H1 (cell line): ENCODE results near the gene GRID1. TPM values are rescaled to one million over a fixed set of nuclear protein-coding genes. Genes with fewer than 3 reads are reported as not detected.

ENCODE experiments used
- CEBPB ChIP-seq: IDR thresholded peaks from 2 replicates; pipeline ENCODE4 v1.6.1; 2012; ENCODE audit warnings: low read depth, low read length
- CHD7 ChIP-seq: fragments of 300-600 bp; sonication (generic); IDR thresholded peaks from 2 replicates; pipeline ENCODE4 v1.7.1; 2012; ENCODE audit warnings: low read length, moderate library complexity, mild to moderate bottlenecking, inconsistent platforms; ENCODE audit not compliant: insufficient replicate concordance
- JUN ChIP-seq: IDR thresholded peaks from 2 replicates; pipeline ENCODE4 v1.6.1; 2011; ENCODE audit warnings: low read depth, mild to moderate bottlenecking, improper control_type of control experiment, low read length
- NANOG ChIP-seq: IDR thresholded peaks from 2 replicates; pipeline ENCODE4 v1.6.1; 2011; ENCODE audit warnings: low read length, low read depth, mild to moderate bottlenecking, inconsistent platforms; ENCODE audit not compliant: insufficient read depth, poor library complexity, severe bottlenecking
- NRF1 ChIP-seq: IDR thresholded peaks from 2 replicates; pipeline ENCODE4 v1.6.1; 2011; ENCODE audit warnings: mild to moderate bottlenecking, low read depth, low read length, improper control_type of control experiment
- TAF1 ChIP-seq: IDR thresholded peaks from 2 replicates; pipeline ENCODE4 v1.6.1; 2011; ENCODE audit warnings: mild to moderate bottlenecking, low read depth, low read length
- TEAD4 ChIP-seq: IDR thresholded peaks from 2 replicates; pipeline ENCODE4 v1.6.1; 2012; ENCODE audit warnings: low read depth, low read length, inconsistent platforms, mixed read lengths
- polyA plus RNA-seq, 7 experiments: library from polyadenylated mRNA; depleted of rRNA in 3 of 7; stranded (reverse) in 5 of 7; unstranded in 2 of 7; fragments of >200 nt in 5 of 7; fragments of 200-250 nt in 2 of 7; gene quantifications; 1 replicate in 5 of 7; 2 replicates in 1 of 7; 4 replicates in 1 of 7; pipeline versions ENCODE4 v1.2.1 to v1.2.3, GENCODE V29; 2011 to 2013; ENCODE audit warnings: missing spikeins in 2 of 7, mixed read lengths in 2 of 7
- total RNA-seq: library from RNA; stranded (reverse); fragmentation: NEBNext Ultra II Directional; extraction: Animal tissue kit (Norgen Biotek cat#: 25700); gene quantifications from 2 replicates; pipeline ENCODE4 v1.2.1, GENCODE V29; 2021

Gene GRID1
- total and polyA plus RNA-seq, 2 of the 8 experiments (the other 6 are each of a cell fraction or from before 2014, with no cell fraction given), result 0.22 to 0.30 TPM

- TF ChIP-seq CHD7 (no peak), CEBPB (no peak), TEAD4 (no peak), JUN (no peak), NRF1 (no peak), TAF1 (no peak), NANOG (no peak)
Observed at GRCh38 chr10:86033581-86033980, 333.0 kb downstream of the GRID1 start (continued).
